GM12878 (cell line): ENCODE measurements around the gene PPP2R2D. TPM values are rescaled to one million over a fixed set of nuclear protein-coding genes. Genes with fewer than 3 reads are reported as not detected.

ENCODE experiments used
- BACH1 ChIP-seq: fragments of 450-650 bp; IDR thresholded peaks from 2 replicates; pipeline ENCODE4 v1.6.1; 2017; ENCODE audit warnings: mild to moderate bottlenecking, borderline replicate concordance
- BCL11A ChIP-seq: IDR thresholded peaks from 2 replicates; pipeline ENCODE4 v1.6.1; 2011; ENCODE audit warnings: low read depth, low read length
- BHLHE40 ChIP-seq, 2 experiments: fragments of 450-650 bp in 1 of 2; IDR thresholded peaks; 2 replicates each; pipeline ENCODE4 v1.6.1; 2011 to 2017; ENCODE audit warnings: low read depth in 2 of 2, borderline replicate concordance in 1 of 2, improper control_type of control experiment in 1 of 2, low read length in 1 of 2, mild to moderate bottlenecking in 1 of 2
- CBX5 ChIP-seq: sonication (generic); IDR thresholded peaks from 2 replicates; pipeline ENCODE4 v1.6.1; 2016; ENCODE audit warnings: low read depth, moderate library complexity, mild to moderate bottlenecking, inconsistent platforms
- ETV6 ChIP-seq, 2 experiments: fragments of 450-650 bp in 1 of 2; IDR thresholded peaks in 1 of 2; conservative IDR thresholded peaks in 1 of 2; 2 replicates each; pipeline ENCODE4 v1.6.1; 2014; ENCODE audit warnings: antibody characterized with exemption in 1 of 2, borderline replicate concordance in 1 of 2, low read depth in 1 of 2, mild to moderate bottlenecking in 1 of 2, moderate library complexity in 1 of 2
- GATAD2B ChIP-seq: fragments of 450-650 bp; conservative IDR thresholded peaks from 2 replicates; pipeline ENCODE4 v1.6.1; 2017; ENCODE audit warnings: low read depth, mild to moderate bottlenecking, moderate library complexity
- NRF1 ChIP-seq: conservative IDR thresholded peaks from 2 replicates; pipeline ENCODE4 v1.6.1; 2011; ENCODE audit warnings: mild to moderate bottlenecking, low read depth, low read length, improper control_type of control experiment
- RUNX3 ChIP-seq: IDR thresholded peaks from 2 replicates; pipeline ENCODE4 v1.6.1; 2012; ENCODE audit warnings: low read length, inconsistent platforms
- SPI1 ChIP-seq: IDR thresholded peaks from 2 replicates; pipeline ENCODE4 v1.6.1; 2011; ENCODE audit warnings: low read depth, mild to moderate bottlenecking, low read length, moderate library complexity, borderline replicate concordance; ENCODE audit not compliant: insufficient read depth
- TCF7 ChIP-seq: IDR thresholded peaks from 2 replicates; pipeline ENCODE4 v1.6.1; 2014; ENCODE audit warnings: antibody characterized with exemption, borderline replicate concordance
- USF1 ChIP-seq: IDR thresholded peaks from 2 replicates; pipeline ENCODE4 v1.6.1; 2011; ENCODE audit warnings: borderline replicate concordance, low read depth, mild to moderate bottlenecking, moderate library complexity, mixed read lengths, low read length; ENCODE audit not compliant: insufficient read depth; ENCODE audit errors: extremely low read length
- ZNF24 ChIP-seq: fragments of 450-650 bp; IDR thresholded peaks from 2 replicates; pipeline ENCODE4 v1.6.1; 2017; ENCODE audit warnings: antibody characterized with exemption, mild to moderate bottlenecking
- ZNF687 ChIP-seq: fragments of 450-650 bp; IDR thresholded peaks from 2 replicates; pipeline ENCODE4 v1.6.1; 2017; ENCODE audit warnings: mild to moderate bottlenecking, moderate library complexity
- polyA plus RNA-seq, 11 experiments: library from polyadenylated mRNA; depleted of rRNA in 4 of 11; unstranded in 6 of 11; stranded (reverse) in 5 of 11; fragments of >200 nt; fragmentation: Nextera tagmentation in 4 of 11; fragmentation: Illumina TruSeq in 1 of 11; extraction: Ambion mirVana in 4 of 11; extraction: Trizol in 1 of 11; gene quantifications; 1 replicate in 1 of 11; 2 replicates in 10 of 11; pipeline versions ENCODE4 v1.2.1 to v1.2.3, GENCODE V29; 2011 to 2016; ENCODE audit warnings: inconsistent platforms in 2 of 11, missing spikeins in 2 of 11, low read depth in 1 of 11
- total RNA-seq, 4 experiments: library from RNA; depleted of rRNA in 3 of 4; stranded (reverse); fragments of >200 nt in 3 of 4; fragmentation: Illumina TruSeq in 1 of 4; extraction: Trizol in 1 of 4; gene quantifications; 2 replicates each; pipeline versions ENCODE4 v1.2.1 to v1.2.3, GENCODE V29; 2013 to 2021
- TF ChIP-seq, protein P1 (sequence below): fragments of 450-650 bp; conservative IDR thresholded peaks from 2 replicates; pipeline ENCODE4 v1.6.1; 2017; ENCODE audit warnings: mild to moderate bottlenecking, moderate library complexity

The PPP2R2D gene
- total and polyA plus RNA-seq, 10 of the 15 experiments (the other 5 are each of a cell fraction or from before 2014, with no cell fraction given): 2.8 to 41.9 (median 21.8) TPM

GRCh38 chr10:131981429-131982184 lies 80.8 kb downstream of the PPP2R2D start, which contains the start of gene BNIP3 (continued):
- TF ChIP-seq BHLHE40 (IDR thresholded peaks at IDR 0.05; ENCODE audit: borderline replicate concordance in 1 of 2, low read depth in 2 of 2, low read length in 1 of 2) (peak; percentile 100), SPI1 (no peak), CBX5 (0 out of 2 replicates have a peak, but pooled peaks have one; percentile 7), ETV6 (conservative IDR thresholded peaks at IDR 0.05 in 1 of 2, IDR thresholded peaks at IDR 0.05 in 1 of 2; ENCODE audit: borderline replicate concordance in 1 of 2, low read depth in 1 of 2) (no peak), GATAD2B (peak; percentile 23; the same call in 1 of the 2 replicates), TCF7 (no peak), BCL11A (no peak), NRF1 (peak; percentile 88), BACH1 (peak; percentile 63), RUNX3 (peak; percentile 62), ZNF24 (no peak), ZNF687 (0 out of 2 replicates have a peak, but pooled peaks have one; percentile 52), USF1 (peak; percentile 68)
- TF ChIP-seq, protein P1, sequence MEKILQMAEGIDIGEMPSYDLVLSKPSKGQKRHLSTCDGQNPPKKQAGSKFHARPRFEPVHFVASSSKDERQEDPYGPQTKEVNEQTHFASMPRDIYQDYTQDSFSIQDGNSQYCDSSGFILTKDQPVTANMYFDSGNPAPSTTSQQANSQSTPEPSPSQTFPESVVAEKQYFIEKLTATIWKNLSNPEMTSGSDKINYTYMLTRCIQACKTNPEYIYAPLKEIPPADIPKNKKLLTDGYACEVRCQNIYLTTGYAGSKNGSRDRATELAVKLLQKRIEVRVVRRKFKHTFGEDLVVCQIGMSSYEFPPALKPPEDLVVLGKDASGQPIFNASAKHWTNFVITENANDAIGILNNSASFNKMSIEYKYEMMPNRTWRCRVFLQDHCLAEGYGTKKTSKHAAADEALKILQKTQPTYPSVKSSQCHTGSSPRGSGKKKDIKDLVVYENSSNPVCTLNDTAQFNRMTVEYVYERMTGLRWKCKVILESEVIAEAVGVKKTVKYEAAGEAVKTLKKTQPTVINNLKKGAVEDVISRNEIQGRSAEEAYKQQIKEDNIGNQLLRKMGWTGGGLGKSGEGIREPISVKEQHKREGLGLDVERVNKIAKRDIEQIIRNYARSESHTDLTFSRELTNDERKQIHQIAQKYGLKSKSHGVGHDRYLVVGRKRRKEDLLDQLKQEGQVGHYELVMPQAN: 0 out of 2 replicates have a peak, but pooled peaks have one; percentile 37
- TF ChIP-seq, all 136 proteins: peak for 26
